ENCODE measurements around the gene ARMS2. TPM values are rescaled to one million over a fixed set of nuclear protein-coding genes. Genes with fewer than 3 reads are reported as not detected.

The ARMS2 gene
- total and polyA plus RNA-seq, 7 experiments from 2014 or later = not detected

- CTCF ChIA-PET = no interaction called here
- intact Hi-C loops (cut with micrococcal nuclease) = no loop called here
- Histone ChIP-seq H3K9me3 (ENCODE audit: control insufficient read depth in 2 of 3, low read length in 3 of 3) (no peaks in the 10 kb centered on the region), H3K4me3 (ENCODE audit: low read length) (no peak overlapping the region), H3K27ac (ENCODE audit: low read depth, low read length) (no peak overlapping the region), H3K27me3 (ENCODE audit: control insufficient read depth in 2 of 2, insufficient read depth in 2 of 2, low read length in 2 of 2) (no peaks in the 10 kb centered on the region), H3K36me3 (ENCODE audit: control insufficient read depth in 2 of 3, insufficient read depth in 3 of 3, low read length in 3 of 3) (no peaks in the 10 kb centered on the region), H3K4me1 (ENCODE audit: control insufficient read depth in 2 of 2, insufficient read depth in 2 of 2, low read length in 2 of 2) (no peaks in the 10 kb centered on the region)
- Mint-ChIP-seq H3K27me3 (peaks cover 0 to 14% (median 10%) of the 10 kb centered on the region in 5 donors), H3K9me3 (peaks cover 0 to 11% (median 4%) of the 10 kb centered on the region in 11 donors), H3K4me1 (peaks cover 3 to 9% (median 7%) of the 10 kb centered on the region in 7 donors), H3K36me3 (peaks cover 0 to 7% (median 3%) of the 10 kb centered on the region in 5 donors), H3K27ac (no peak overlapping the region), H3K4me3 (no peak overlapping the region)
- ATAC-seq (no peak), DNase-seq (no peak)
- POLR2A ChIA-PET = no interaction called here
Observed at GRCh38 chr10:122478971-122479370, 24.5 kb downstream of the ARMS2 start.

GRCh38 chr10:122480146-122480833, 25.8 kb downstream of the ARMS2 start:
- H3K4me1 Mint-ChIP-seq = no peaks in the 10 kb centered on the region
- no peak for DNase-seq
- Histone ChIP-seq H3K27ac (ENCODE audit: low read depth, low read length) (no peak overlapping the region), H3K27me3 (ENCODE audit: control insufficient read depth in 2 of 2, insufficient read depth in 2 of 2, low read length in 2 of 2) (no peaks in the 10 kb centered on the region), H3K4me1 (ENCODE audit: control insufficient read depth in 2 of 2, insufficient read depth in 2 of 2, low read length in 2 of 2) (no peaks in the 10 kb centered on the region), H3K4me3 (ENCODE audit: low read length) (no peak overlapping the region), H3K36me3 (ENCODE audit: control insufficient read depth in 2 of 3, insufficient read depth in 3 of 3, low read length in 3 of 3) (no peaks in the 10 kb centered on the region), H3K9me3 (ENCODE audit: control insufficient read depth in 2 of 3, low read length in 3 of 3) (no peaks in the 10 kb centered on the region)
- no peak for ATAC-seq
- peaks cover 0 to 14% (median 5%) of the 10 kb centered on the region in 5 donors for H3K27me3 Mint-ChIP-seq
- H3K27ac Mint-ChIP-seq = no peak overlapping the region
- H3K4me3 Mint-ChIP-seq = no peak overlapping the region
- CTCF ChIA-PET = no interaction called here
- intact Hi-C loops (cut with micrococcal nuclease) = no loop called here
- POLR2A ChIA-PET = no interaction called here
- peaks cover 0 to 7% (median 0%) of the 10 kb centered on the region in 5 donors for H3K36me3 Mint-ChIP-seq
- H3K9me3 Mint-ChIP-seq = peaks cover 0 to 11% (median 4%) of the 10 kb centered on the region in 11 donors

GRCh38 chr10:122481296-122482056, 27.0 kb downstream of the ARMS2 start:
- peaks cover 0 to 11% (median 8%) of the 10 kb centered on the region in 5 donors for H3K27me3 Mint-ChIP-seq
- ChIA-PET CTCF (interaction anchor here (1.1 kb wide), 1 partner anchor 10 kb away, joined by 3 read pairs; no protein-coding TSS in a partner anchor), POLR2A (no interaction called here)
- no peaks in the 10 kb centered on the region for H3K36me3 ChIP-seq (ENCODE audit: control insufficient read depth in 2 of 3, insufficient read depth in 3 of 3, low read length in 3 of 3)
- H3K27ac Mint-ChIP-seq = no peak overlapping the region
- no peak for DNase-seq
- no peak for ATAC-seq
- no peak overlapping the region for H3K27ac ChIP-seq (ENCODE audit: low read depth, low read length)
- H3K4me3 Mint-ChIP-seq = no peak overlapping the region
- H3K4me1 ChIP-seq (ENCODE audit: control insufficient read depth in 2 of 2, insufficient read depth in 2 of 2, low read length in 2 of 2) = no peaks in the 10 kb centered on the region
- peaks cover 0 to 11% (median 4%) of the 10 kb centered on the region in 11 donors for H3K9me3 Mint-ChIP-seq
- intact Hi-C loops (cut with micrococcal nuclease) = no loop called here
- H3K9me3 ChIP-seq (ENCODE audit: control insufficient read depth in 2 of 3, low read length in 3 of 3) = no peaks in the 10 kb centered on the region
- H3K4me3 ChIP-seq (ENCODE audit: low read length) = no peak overlapping the region
- no peaks in the 10 kb centered on the region for H3K27me3 ChIP-seq (ENCODE audit: control insufficient read depth in 2 of 2, insufficient read depth in 2 of 2, low read length in 2 of 2)
- no peaks in the 10 kb centered on the region for H3K4me1 Mint-ChIP-seq
- peaks cover 0 to 7% (median 0%) of the 10 kb centered on the region in 5 donors for H3K36me3 Mint-ChIP-seq

- Histone ChIP-seq H3K27me3 (ENCODE audit: control insufficient read depth in 2 of 2, insufficient read depth in 2 of 2, low read length in 2 of 2) (no peaks in the 10 kb centered on the region), H3K27ac (ENCODE audit: low read depth, low read length) (no peak overlapping the region), H3K9me3 (ENCODE audit: control insufficient read depth in 2 of 3, low read length in 3 of 3) (no peaks in the 10 kb centered on the region), H3K4me1 (ENCODE audit: control insufficient read depth in 2 of 2, insufficient read depth in 2 of 2, low read length in 2 of 2) (no peaks in the 10 kb centered on the region), H3K36me3 (ENCODE audit: control insufficient read depth in 2 of 3, insufficient read depth in 3 of 3, low read length in 3 of 3) (no peaks in the 10 kb centered on the region), H3K4me3 (ENCODE audit: low read length) (no peak overlapping the region)
- no peak for DNase-seq
- intact Hi-C loops (cut with micrococcal nuclease) = no loop called here
- POLR2A ChIA-PET = no interaction called here
- CTCF ChIA-PET = no interaction called here
- Mint-ChIP-seq H3K4me3 (no peak overlapping the region), H3K4me1 (no peaks in the 10 kb centered on the region), H3K9me3 (peaks cover 0 to 11% (median 4%) of the 10 kb centered on the region in 11 donors), H3K36me3 (peaks cover 0 to 7% (median 0%) of the 10 kb centered on the region in 5 donors), H3K27me3 (peaks cover 4 to 15% (median 6%) of the 10 kb centered on the region in 5 donors), H3K27ac (no peak overlapping the region)
- ATAC-seq = no peak
Observed at GRCh38 chr10:122484276-122485060, 30.0 kb downstream of the ARMS2 start.

GRCh38 chr10:122485670-122486069, 31.2 kb downstream of the ARMS2 start:
- DNase-seq = no peak
- intact Hi-C loops (cut with micrococcal nuclease) = no loop called here
- no peak overlapping the region for H3K27ac Mint-ChIP-seq
- H3K36me3 Mint-ChIP-seq = peaks cover 0 to 7% (median 0%) of the 10 kb centered on the region in 5 donors
- peaks cover 0 to 11% (median 4%) of the 10 kb centered on the region in 11 donors for H3K9me3 Mint-ChIP-seq
- H3K4me1 Mint-ChIP-seq = no peaks in the 10 kb centered on the region
- no peaks in the 10 kb centered on the region for H3K36me3 ChIP-seq (ENCODE audit: control insufficient read depth in 2 of 3, insufficient read depth in 3 of 3, low read length in 3 of 3)
- H3K4me3 Mint-ChIP-seq = no peak overlapping the region
- H3K27me3 Mint-ChIP-seq = peaks cover 0 to 15% (median 9%) of the 10 kb centered on the region in 5 donors
- no peaks in the 10 kb centered on the region for H3K4me1 ChIP-seq (ENCODE audit: control insufficient read depth in 2 of 2, insufficient read depth in 2 of 2, low read length in 2 of 2)
- H3K27me3 ChIP-seq (ENCODE audit: control insufficient read depth in 2 of 2, insufficient read depth in 2 of 2, low read length in 2 of 2) = no peaks in the 10 kb centered on the region
- H3K4me3 ChIP-seq (ENCODE audit: low read length) = no peak overlapping the region
- ChIA-PET CTCF (no interaction called here), POLR2A (no interaction called here)
- ATAC-seq = no peak
- H3K9me3 ChIP-seq (ENCODE audit: control insufficient read depth in 2 of 3, low read length in 3 of 3) = no peaks in the 10 kb centered on the region
- H3K27ac ChIP-seq (ENCODE audit: low read depth, low read length) = no peak overlapping the region

DNA sequence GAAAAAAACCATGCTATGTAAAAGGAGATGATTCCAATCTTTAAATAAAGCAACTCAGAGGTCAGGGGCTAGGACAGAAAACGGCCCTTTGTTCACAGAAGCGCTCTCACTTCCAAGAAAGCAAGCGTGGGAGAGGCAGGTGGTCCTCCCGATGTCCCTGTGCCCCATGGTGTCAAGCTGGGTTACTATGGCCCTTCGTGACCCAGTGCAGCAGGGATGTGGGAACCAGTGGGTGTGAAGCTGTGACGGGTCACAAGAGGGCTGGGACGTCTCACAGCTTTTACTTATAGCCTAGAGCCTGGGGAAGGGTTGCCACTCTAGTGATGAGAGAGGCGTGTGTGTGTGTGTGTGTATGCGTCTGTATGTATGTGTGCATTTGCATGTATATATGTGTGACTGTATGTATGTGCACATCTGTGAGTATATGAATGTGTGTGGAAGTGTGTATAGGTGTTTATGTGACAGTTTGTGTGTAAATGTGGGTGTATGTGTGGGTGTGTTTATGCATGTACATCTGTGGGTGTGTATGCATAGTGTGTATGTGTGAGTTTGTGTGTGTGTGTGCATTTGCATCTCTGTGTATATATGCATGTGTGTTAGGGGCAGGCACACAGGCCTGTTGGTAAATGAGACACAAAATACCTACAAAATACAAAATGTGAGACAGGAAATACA, 32.1 kb downstream of the ARMS2 start:
- no peak for ATAC-seq
- Histone ChIP-seq H3K9me3 (ENCODE audit: control insufficient read depth in 2 of 3, low read length in 3 of 3) (no peaks in the 10 kb centered on the region), H3K36me3 (ENCODE audit: control insufficient read depth in 2 of 3, insufficient read depth in 3 of 3, low read length in 3 of 3) (no peaks in the 10 kb centered on the region), H3K27ac (ENCODE audit: low read depth, low read length) (no peak overlapping the region), H3K4me1 (ENCODE audit: control insufficient read depth in 2 of 2, insufficient read depth in 2 of 2, low read length in 2 of 2) (peaks cover 0 to 5% of the 10 kb centered on the region in 2 donors), H3K4me3 (ENCODE audit: low read length) (no peak overlapping the region), H3K27me3 (ENCODE audit: control insufficient read depth in 2 of 2, insufficient read depth in 2 of 2, low read length in 2 of 2) (no peaks in the 10 kb centered on the region)
- DNase-seq = no peak
- POLR2A ChIA-PET = no interaction called here
- CTCF ChIA-PET = no interaction called here
- no peak overlapping the region for H3K27ac Mint-ChIP-seq
- H3K9me3 Mint-ChIP-seq = peaks cover 0 to 5% (median 3%) of the 10 kb centered on the region in 11 donors
- peaks cover 0 to 6% (median 0%) of the 10 kb centered on the region in 5 donors for H3K36me3 Mint-ChIP-seq
- intact Hi-C loops (cut with micrococcal nuclease) = no loop called here
- peaks cover 0 to 15% (median 9%) of the 10 kb centered on the region in 5 donors for H3K27me3 Mint-ChIP-seq
- no peak overlapping the region for H3K4me3 Mint-ChIP-seq
- peaks cover 0 to 2% (median 0%) of the 10 kb centered on the region in 7 donors for H3K4me1 Mint-ChIP-seq
